Activated CD4-positive, alpha-beta T cell treated with anti-CD3 and anti-CD28 coated beads, Interleukin-2, Interleukin-4, amounts not matched to agents 100 ng/mL and 50 ng/mL, durations not matched to agents 16 hours and 8 hours (primary cell): ENCODE measurements around the gene FLNC.

Source experiments
- DNase-seq: peaks from one replicate; pipeline ENCODE4 v3.0.0-alpha.2; 2020; ENCODE audit warnings: low spot score

Gene FLNC

DNA sequence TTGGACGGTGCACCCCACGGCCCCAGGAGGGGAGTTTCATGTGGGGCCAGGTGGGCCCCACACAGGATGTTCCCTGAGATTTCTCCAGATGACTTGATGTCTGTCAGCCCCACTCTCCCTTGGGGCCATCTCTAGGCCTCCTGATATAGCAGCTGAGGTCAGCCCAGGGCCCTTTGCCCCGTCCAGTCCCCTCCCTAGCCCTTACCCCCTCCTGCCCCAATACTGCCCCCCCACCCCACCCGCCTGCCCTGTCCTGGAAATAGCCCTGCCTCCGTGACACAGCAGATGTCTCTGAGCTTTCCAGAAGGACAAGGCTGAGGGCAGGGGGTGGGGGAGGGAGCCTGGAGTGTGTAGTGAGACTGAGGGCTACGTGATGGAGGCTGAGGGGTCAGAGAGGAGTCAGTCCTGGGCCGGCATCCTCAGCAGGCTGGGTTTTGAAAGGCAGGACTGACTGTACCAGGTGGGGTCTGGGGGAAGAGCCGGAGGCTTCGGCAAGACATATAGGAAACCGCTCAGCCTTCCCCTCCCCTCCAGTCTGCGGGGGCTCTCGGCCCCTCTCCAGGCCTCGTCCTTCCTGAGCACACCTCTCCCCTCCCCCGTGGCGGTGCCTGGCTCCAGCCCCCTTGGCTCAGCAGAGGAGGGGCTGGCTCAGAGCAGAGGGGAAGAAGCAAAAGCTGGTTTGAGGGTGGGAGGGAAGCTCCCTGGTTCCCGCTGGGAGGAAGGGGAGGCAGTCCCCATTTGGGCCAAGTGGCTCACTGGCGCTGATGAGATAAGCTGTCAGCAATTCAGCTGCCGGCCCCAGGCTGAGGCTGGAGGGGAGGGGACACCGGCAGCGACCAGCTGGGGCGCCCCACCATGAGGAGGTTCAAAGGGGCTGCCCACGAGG, 2.0 kb downstream of the FLNC start:
- DNase-seq: no peak

DNA sequence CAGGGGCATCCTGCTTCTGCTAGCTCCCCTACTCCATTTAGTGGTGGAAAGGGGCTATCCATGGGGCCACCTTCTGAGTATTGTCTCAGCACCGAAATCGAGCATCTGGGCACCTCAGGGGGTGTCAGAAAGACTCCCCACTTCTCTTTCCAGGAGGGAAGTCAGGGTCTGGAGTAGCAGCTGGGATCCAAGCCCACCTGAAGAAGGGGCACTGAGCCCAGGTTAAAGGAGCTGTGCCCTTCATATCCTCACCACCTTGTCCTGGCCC, 2.6 kb downstream of the FLNC start:
- DNase-seq: no peak

DNA sequence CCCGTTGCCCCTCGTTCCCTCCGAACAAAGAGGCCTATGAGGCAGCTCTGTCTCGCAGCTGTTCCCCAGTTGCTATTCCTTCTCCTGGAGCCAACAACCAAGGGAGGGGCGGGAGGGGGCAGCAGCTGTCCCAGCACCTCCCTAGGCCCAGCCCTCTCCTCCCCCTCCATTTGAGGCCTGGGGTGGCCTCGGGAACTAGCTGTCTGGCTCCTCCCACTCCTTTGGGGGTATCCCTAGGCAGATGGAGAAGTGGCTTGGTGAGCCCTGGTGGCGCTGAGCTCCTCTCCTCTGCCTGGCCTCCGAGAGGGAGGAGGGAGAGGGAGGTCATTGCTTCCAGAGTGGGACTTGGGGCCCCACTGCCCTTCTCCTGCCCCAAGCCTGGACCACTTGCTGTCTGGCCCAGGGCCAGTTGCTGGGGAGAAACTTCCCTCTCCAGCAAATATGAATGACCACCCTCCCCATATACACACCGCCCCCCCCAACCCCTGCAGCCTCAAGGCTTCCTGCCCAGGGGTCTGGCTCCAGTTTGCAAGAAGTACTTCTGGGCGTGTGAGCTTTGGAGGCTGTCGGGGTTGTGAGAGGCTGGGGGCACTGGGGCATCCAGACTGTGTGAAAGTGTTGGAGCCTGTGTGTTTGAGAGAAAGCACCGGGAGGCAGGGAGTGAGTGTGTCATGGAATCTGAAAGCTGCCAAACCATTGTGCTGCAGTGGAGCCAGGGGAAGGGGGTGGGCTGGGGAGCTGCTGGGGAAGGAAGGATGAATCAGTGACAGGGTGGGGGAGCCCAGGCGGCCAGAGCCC, 3.1 kb downstream of the FLNC start:
- DNase-seq: no peak

DNA sequence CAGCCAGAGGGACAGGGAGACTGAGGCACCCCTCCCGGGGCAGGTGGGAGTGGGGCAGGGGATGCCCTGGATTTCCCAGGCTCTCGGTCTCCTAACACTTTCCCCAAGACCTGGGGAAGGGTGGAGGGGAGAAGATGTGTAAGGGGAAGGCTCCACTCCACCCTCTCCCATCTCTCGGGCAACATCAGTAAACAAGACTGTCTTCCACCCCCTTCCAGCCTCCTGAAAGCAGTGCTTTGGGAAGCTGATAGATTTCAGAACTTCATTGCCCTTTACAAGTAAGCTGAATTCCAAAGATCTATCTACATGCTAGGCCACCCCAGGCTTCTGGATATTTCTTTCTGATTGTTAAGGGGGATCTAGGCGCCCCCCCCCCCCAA, 3.7 kb downstream of the FLNC start:
- no peak for DNase-seq

DNA sequence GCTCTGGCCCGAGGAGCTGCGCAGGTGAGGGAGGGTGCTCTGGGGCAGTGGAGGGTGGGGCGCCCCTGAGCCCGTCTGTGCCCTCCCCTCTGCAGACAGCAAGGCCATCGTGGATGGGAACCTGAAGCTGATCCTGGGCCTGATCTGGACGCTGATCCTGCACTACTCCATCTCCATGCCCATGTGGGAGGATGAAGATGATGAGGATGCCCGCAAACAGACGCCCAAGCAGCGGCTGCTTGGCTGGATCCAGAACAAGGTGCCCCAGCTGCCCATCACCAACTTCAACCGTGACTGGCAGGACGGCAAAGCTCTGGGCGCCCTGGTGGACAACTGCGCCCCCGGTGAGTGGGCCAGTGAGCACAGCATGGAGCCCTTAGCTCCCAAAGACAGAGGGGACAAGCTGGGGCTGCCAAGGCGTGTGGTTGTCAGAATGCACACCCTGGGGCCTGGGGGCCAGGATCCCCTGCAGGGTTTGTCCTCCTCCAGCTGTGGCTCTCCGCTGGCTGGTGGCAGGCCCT, 5.1 kb downstream of the FLNC start:
- DNase-seq: no peak

DNA sequence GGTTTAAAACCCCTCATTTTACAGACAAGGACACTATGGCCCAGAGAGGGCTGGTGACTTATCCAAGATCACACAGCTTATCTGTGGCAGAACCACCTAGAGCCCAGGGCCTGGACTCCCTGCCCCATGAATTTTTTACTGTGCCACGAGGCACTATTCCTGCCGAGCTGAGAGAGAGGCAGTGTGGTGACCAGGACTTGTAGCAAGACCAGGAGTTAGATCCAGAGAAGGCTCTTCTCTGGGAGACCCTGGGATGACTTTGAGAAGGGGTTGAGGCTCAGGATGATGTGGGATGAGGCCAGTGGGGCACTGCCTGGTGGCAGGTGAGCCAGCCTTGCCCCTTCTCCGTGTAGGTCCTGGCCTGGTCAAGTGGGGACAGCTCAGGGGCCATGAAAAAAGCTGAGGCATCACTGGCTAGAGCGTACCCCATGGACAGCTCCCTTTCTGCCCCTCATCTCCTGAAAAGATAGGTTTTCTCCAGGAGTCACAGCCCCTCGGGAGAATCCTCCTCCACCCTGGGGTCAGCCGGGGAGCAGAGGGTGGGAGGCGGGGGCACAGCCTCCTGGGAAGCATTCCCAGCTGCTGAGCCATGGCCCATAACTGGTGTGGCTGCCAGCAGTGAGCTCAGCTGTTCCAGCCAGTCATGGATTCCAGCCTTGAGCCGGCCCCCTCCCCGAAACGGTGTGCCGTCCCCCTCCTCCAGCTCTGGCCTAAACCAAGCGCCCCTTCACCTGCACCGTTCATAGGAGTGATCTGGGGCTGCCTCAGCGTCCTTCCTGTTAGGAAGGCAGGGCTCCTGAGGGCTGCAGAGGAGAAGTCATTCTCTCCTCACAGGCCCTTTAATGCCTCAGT, 5.8 kb downstream of the FLNC start:
- no peak for DNase-seq

DNA sequence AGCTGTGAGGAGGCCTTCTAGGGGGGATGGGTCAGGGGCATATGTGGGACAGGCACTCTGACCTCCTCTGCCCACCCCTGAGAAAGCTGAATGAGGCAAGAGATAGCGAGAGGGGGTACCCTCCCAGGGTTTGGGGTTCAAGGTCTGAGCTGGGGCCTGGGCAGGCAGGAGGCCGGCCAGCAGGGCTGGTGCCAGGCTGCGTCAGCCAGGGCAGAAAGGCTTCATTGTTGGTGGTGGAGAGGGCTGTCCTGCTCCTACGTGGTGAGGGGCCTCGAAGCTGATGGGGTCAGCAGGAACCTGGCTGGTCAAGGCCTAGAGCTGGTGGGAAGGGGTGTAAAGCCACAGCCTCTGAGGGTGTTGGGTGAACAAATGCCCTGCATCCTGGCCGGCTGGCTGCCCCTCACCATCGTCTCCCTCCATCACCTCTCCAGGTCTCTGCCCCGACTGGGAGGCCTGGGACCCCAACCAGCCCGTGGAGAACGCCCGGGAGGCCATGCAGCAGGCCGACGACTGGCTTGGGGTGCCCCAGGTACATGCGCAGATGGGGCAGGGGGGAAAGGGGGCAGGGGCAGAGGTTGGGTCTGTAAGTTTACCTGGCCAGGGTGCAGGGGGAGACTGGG, 6.6 kb downstream of the FLNC start:
- no peak for DNase-seq

DNA sequence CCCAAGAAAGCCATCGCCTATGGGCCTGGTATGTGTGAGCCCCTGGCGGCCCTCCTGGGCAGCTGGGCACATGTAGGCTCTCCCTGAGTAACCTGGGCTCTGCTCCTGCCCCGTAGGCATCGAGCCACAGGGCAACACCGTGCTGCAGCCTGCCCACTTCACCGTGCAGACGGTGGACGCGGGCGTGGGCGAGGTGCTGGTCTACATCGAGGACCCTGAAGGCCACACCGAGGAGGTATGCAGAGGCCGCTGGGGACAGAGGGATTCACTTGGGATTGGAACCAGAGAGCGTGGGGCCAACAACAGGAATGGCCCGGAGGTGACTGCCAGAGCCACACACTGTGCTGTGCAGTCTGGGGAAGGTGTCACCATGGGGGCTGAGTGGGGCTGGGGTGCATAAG, 7.3 kb downstream of the FLNC start:
- DNase-seq: no peak

DNA sequence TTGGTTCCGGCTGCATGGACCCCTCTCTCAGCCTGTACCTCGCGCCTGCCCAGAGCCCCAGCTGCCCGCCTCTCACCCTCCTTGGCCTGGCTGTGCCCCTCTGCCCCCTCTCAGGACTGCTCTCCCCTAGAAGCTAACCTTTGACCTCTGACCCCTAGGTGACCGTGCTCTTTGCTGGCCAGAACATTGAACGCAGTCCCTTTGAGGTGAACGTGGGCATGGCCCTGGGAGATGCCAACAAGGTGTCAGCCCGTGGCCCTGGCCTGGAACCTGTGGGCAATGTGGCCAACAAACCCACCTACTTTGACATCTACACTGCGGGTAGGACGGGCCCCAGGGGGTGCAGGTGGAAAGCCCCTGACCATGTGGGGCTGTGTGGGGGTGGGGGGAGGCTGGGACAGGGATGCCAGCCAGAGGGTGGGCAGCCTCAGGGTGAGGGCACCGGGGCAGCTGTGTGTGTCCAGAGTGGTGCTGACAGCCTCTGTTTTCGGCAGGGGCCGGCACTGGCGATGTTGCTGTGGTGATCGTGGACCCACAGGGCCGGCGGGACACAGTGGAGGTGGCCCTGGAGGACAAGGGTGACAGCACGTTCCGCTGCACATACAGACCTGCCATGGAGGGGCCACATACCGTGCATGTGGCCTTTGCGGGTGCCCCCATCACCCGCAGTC, 8.0 kb downstream of the FLNC start:
- no peak for DNase-seq

DNA sequence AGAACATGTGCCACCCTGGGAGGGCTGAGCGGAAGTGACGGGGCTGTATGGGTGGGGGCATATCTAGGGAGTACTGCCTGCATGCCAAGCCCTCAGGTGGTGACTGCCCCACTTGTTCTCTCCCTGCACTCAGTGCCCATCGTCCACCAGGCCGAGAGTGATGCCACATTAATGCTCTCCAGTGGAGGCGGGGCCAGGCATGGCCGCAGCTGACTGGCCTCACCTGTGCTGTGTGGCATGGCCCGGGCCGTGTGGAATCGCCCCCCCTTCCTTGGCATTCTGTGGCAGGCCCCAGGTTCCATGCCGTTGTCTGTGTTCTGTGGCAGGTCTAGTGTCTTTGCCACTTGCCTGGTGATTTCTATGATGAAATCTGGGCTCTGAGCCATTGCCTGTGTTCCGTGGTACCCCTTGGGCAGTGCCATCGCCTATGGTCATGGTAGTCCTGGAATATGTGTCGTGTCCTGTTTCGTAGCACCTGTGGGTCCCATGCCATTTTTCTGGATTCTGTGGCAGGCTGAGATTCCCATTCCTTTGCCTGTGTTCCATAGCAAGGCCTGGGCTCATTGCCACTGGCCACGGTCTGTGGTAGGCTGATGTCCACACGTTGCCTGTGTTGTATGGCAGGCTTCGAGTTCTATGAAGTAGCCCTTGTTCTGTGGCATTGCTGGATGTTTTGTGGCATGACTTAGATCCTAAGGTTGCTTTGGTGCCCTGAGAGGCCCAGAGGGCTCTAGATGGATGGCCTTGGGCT, 8.9 kb downstream of the FLNC start:
- DNase-seq: no peak

DNA sequence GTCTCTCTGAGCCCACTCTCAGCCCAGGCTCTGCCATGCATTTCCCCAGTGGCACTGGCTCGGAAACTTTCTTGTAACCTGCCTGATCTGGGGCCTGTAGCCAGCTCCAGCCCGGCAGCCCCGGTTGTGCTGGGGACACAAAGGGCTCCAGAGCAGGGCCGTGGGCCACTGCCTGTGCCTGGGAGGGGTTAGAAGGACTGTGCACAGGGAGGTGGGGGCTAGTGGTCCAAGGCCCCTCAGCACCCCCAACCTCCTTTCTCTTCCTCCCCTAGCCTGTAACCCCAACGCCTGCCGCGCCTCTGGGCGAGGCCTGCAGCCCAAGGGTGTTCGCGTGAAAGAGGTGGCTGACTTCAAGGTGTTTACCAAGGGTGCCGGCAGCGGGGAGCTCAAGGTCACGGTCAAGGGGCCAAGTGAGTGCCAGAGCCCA, 9.6 kb downstream of the FLNC start:
- DNase-seq: no peak

DNA sequence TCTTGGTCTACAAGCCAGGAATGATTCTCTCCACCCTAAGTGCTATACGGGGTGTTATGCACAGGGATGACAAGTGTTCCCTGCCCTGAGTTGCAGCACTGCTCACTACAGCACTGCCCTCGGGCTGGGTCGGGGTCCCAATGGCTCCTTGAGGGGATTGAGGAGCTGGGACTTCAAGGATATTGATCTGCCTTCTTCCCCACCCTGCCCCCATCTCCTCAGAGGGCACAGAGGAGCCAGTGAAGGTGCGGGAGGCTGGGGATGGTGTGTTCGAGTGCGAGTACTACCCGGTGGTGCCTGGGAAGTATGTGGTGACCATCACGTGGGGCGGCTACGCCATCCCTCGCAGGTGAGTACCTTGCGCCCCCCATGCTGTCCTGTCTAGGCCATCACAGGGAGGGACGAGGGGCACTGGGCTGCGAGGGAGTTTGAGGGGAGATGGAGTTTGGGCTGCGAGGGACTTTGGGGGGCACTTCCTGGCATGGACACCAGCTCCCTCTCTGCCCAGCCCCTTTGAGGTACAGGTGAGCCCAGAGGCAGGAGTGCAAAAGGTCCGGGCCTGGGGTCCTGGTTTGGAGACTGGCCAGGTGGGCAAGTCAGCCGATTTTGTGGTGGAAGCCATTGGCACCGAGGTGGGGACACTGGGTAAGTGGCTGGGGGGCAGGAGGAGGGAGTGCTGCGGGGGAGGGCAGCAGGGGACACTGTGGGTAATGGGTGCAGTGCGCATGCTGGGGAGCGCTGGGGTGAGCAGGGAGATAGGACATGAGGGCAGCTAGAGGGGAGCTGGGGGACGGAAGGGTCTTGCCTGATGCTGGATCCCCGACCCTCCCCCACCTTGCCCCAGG, 10.3 kb downstream of the FLNC start:
- DNase-seq: no peak

DNA sequence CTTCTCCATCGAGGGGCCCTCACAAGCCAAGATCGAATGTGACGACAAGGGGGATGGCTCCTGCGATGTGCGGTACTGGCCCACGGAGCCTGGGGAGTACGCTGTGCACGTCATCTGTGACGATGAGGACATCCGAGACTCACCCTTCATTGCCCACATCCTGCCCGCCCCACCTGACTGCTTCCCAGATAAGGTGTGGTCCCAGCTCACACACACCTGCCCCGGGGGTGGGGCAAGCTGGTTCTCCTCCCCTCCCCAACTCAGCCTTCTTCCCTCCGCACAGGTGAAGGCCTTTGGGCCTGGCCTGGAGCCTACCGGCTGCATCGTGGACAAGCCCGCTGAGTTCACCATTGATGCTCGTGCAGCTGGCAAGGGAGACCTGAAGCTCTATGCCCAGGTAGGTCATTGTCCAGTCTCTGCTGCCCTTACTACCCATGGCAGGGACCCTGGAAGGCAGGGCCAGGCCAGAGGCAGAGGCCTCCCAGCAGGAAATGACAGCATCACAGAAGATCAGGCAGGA, 11.0 kb downstream of the FLNC start:
- no peak for DNase-seq

DNA sequence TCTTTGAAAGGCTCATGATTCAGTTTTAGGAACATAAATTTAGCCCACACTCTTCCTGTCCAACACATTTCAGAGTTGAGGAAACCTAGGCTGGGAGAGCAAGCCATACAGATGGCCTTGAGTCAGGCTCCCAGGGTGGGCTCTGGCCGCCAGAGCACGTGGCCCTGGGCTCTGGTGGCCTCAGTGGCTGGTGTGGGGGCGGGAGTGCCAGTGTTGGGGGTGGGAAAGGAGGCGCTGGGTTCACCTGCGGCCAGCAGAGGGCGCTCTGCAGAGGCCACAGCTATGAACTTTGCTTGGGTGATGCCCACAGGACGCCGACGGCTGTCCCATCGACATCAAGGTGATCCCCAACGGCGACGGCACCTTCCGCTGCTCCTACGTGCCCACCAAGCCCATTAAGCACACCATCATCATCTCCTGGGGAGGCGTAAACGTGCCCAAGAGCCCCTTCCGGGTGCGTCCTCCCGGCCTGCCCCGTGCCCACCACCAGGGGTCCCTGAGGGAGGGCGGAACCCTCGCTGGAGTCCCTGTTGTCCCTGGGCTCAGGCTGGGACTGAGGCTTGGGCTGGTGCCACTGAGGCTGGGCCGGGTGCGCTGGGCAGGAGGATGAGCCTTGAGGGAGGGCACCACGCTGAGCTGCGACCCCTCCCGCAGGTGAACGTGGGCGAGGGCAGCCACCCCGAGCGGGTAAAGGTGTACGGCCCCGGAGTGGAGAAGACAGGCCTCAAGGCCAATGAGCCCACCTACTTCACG, 11.9 kb downstream of the FLNC start:
- DNase-seq: peak; percentile 58

DNA sequence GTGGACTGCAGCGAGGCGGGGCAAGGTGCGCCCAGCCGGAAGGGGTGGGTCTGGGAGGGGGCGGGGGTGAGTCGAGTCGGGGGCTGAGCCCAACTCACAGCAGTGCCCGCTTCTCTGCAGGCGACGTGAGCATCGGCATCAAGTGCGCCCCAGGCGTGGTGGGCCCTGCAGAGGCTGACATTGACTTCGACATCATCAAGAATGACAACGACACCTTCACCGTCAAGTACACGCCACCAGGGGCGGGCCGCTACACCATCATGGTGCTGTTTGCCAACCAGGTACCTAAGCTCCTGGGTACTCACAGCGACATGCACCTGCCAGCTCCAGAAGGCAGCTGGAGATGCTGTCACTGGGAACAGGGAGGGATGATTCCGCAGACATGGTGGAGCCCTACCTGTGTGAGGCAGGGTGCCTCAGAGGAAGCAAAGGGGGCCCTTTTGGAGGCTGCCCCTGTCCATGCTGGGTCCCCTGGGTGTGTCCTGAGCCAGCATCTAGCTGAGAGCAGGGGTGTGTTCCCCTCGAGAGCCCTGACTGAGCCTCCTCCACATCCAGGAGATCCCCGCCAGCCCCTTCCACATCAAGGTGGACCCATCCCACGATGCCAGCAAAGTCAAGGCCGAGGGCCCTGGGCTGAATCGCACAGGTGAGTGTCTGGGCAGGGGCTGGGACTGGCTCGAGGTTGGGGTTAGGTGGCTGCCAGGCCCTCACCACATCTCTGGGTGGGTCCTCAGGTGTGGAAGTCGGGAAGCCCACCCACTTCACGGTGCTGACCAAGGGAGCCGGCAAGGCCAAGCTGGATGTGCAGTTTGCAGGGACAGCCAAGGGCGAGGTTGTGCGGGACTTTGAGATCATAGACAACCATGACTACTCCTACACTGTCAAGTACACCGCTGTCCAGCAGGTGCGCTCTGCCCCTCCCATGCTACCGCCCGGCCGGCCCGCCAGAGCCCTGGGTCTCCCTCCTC, 12.8 kb downstream of the FLNC start:
- no peak for DNase-seq

DNA sequence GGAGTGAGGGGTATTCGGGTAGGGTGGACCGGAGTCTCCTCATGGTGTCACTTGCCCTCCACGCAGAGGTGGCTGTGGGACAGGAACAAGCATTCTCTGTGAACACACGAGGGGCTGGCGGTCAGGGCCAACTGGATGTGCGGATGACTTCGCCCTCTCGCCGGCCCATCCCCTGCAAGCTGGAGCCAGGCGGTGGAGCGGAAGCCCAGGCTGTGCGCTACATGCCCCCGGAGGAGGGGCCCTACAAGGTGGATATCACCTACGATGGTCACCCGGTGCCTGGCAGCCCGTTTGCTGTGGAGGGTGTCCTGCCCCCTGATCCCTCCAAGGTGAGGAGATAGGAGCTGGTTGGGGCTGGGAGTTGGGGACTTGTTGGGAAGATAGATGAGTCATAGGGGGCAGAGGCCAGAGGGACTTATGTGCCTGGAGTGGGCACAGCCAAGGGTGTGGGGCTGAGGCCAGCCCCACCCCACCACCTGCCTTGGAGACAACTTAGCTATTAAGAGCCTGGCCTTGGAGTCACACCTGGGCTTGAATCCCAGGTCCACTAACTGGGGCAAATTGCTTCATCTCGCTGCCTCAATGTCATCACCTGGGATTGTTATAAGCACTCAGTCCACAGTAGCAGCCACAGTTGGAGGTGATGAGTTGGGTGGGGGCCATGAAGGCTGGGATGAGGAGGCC, 13.9 kb downstream of the FLNC start:
- DNase-seq: no peak

DNA sequence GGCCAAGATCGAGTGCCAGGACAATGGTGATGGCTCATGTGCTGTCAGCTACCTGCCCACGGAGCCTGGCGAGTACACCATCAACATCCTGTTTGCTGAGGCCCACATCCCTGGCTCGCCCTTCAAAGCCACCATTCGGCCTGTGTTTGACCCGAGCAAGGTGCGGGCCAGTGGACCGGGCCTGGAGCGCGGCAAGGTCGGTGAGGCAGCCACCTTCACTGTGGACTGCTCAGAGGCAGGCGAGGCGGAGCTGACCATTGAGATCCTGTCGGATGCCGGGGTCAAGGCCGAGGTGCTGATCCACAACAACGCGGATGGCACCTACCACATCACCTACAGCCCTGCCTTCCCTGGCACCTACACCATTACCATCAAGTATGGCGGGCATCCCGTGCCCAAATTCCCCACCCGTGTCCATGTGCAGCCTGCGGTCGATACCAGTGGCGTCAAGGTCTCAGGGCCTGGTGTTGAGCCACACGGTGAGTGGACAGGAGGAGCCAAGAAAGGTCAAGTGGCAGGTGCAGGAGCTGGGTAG, 14.6 kb downstream of the FLNC start:
- DNase-seq: no peak
